ENCODE results near the gene ACACB. TPM values are rescaled to one million over a fixed set of nuclear protein-coding genes. Genes with fewer than 3 reads are reported as not detected.

The ACACB gene
- total and polyA plus RNA-seq, 2 donors (not counting 3 experiments of a cell fraction or from before 2014, with no cell fraction given), result 1.3 to 5.7 TPM

DNA sequence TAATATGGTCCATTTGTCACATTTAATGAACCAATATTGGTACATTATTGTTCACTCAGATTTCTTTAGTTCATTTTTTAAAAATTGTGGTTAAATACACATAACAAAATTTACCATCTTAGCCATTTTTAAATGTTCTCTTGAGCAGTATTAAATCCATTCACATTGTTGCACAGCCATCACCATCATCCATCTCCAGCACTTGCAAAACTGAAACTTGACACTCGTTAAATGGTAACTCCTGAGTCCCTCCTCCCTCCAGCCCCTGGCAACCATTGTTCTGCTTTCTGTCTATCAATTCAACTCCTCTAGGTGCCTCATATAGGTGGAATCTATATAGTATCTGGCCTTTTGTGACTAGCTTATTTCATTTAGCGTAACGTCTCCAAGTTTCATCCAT lies 86.4 kb downstream of the ACACB start:
- CTCF ChIA-PET, result no interaction called here
- FAIRE-seq (no peak), DNase-seq (ENCODE audit: low read depth, low spot score) (no peak)
- no TSS peak for BruUV-seq (replicated peaks)
- Histone ChIP-seq H3K9ac (replicated peaks; ENCODE audit: extremely low read depth, insufficient read depth, low read length) (no peak overlapping the region), H3K9me1 (replicated peaks; ENCODE audit: control insufficient read depth, extremely low read depth, insufficient read depth, low read length) (no peaks in the 10 kb centered on the region), H3K4me2 (ENCODE audit: insufficient read depth, low read length) (no peak overlapping the region), H3K9me3 (replicated peaks; ENCODE audit: control insufficient read depth, insufficient read depth, low read length) (no peaks in the 10 kb centered on the region), H3K79me2 (ENCODE audit: control insufficient read depth, insufficient read depth, low read length) (no peaks in the 10 kb centered on the region), H3K4me3 (replicated peaks in 1 of 3; ENCODE audit: insufficient read depth in 1 of 3, low read depth in 1 of 3, low read length in 3 of 3) (no peak overlapping the region), H3K27ac (ENCODE audit: insufficient read depth, low read depth, low read length) (no peak overlapping the region), H3K27me3 (ENCODE audit: control insufficient read depth in 2 of 2, insufficient read depth in 2 of 2, low read length in 2 of 2) (no peaks in the 10 kb centered on the region), H3K36me3 (ENCODE audit: control insufficient read depth in 2 of 2, extremely low read depth in 1 of 2, insufficient read depth in 2 of 2, low read length in 2 of 2) (no peaks in the 10 kb centered on the region), H2AFZ (ENCODE audit: low read depth, low read length) (no peak overlapping the region), H3K4me1 (ENCODE audit: control insufficient read depth, extremely low read depth, insufficient read depth, low read length) (no peaks in the 10 kb centered on the region), H4K20me1 (replicated peaks; ENCODE audit: control insufficient read depth, extremely low read depth, insufficient read depth, low read length) (no peaks in the 10 kb centered on the region)
- TF ChIP-seq FOS (IDR thresholded peaks at IDR 0.05; ENCODE audit: borderline replicate concordance, insufficient read depth, low read length), result no peak
- TF ChIP-seq, protein P1, sequence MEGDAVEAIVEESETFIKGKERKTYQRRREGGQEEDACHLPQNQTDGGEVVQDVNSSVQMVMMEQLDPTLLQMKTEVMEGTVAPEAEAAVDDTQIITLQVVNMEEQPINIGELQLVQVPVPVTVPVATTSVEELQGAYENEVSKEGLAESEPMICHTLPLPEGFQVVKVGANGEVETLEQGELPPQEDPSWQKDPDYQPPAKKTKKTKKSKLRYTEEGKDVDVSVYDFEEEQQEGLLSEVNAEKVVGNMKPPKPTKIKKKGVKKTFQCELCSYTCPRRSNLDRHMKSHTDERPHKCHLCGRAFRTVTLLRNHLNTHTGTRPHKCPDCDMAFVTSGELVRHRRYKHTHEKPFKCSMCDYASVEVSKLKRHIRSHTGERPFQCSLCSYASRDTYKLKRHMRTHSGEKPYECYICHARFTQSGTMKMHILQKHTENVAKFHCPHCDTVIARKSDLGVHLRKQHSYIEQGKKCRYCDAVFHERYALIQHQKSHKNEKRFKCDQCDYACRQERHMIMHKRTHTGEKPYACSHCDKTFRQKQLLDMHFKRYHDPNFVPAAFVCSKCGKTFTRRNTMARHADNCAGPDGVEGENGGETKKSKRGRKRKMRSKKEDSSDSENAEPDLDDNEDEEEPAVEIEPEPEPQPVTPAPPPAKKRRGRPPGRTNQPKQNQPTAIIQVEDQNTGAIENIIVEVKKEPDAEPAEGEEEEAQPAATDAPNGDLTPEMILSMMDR (IDR thresholded peaks at IDR 0.05; ENCODE audit: extremely low read depth in 1 of 2, insufficient read depth in 1 of 2, low read depth in 1 of 2, low read length in 2 of 2), result no peak
- TF ChIP-seq, protein P2, sequence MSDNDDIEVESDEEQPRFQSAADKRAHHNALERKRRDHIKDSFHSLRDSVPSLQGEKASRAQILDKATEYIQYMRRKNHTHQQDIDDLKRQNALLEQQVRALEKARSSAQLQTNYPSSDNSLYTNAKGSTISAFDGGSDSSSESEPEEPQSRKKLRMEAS (IDR thresholded peaks at IDR 0.05; ENCODE audit: insufficient read depth, insufficient read length), result no peak
- no peak for TF ChIP-seq POLR2A (IDR thresholded peaks at IDR 0.05; ENCODE audit: low read depth, low read length)
- TF ChIP-seq GATA2 (IDR thresholded peaks at IDR 0.05; ENCODE audit: insufficient read depth, insufficient read length, low read depth, low read length), result no peak
- TF ChIP-seq EZH2 (IDR thresholded peaks at IDR 0.05; ENCODE audit: borderline replicate concordance, low read depth, low read length, severe bottlenecking), result no peak
- no peak for TF ChIP-seq MYC (IDR thresholded peaks at IDR 0.05; ENCODE audit: low read depth, low read length)
- no peak for TF ChIP-seq JUN (IDR thresholded peaks at IDR 0.05; ENCODE audit: borderline replicate concordance, insufficient read depth, insufficient read length, low read depth)
- TF ChIP-seq POLR2AphosphoS5 (IDR thresholded peaks at IDR 0.05; ENCODE audit: insufficient read depth, low read depth, low read length), result no peak
- POLR2A ChIA-PET, result no interaction called here
- dilution Hi-C loops (cut with MboI; ENCODE audit: extremely low pct_ligation_motif_present, low sequenced_read_pairs) (no loop called here), intact Hi-C loops (cut with micrococcal nuclease) (no loop called here)

All from endothelial cell of umbilical vein (primary cell).